ENCODE measurements around the gene FEZF1. TPM values are rescaled to one million over a fixed set of nuclear protein-coding genes. Genes with fewer than 3 reads are reported as not detected.
"Not testable (repeated sequence)": the region's sequence is repeated elsewhere in the genome, so short reads cannot be mapped to it uniquely, and the experiment has no call there.

Gene FEZF1
- polyA plus RNA-seq, 1 donor from 2014 or later: 1.1 TPM

DNA sequence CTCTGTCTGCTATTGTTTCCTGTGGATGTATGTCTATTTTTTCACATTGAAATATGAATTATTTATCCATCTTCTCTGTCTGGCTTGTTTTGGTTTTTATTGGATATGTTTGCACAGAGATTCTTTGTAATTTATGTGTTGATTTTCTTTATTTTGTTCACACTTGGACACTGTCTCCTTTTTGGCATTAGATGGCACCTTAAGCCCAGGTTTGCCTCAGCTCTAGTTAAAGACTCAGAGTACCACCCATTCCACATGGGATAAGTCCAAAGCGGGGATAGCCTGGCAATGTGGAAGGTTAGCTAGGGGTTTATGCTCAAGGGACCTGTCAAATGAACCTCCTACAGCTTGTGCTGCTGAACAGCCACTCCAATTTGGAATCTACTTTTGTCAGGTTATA is 14.1 kb downstream of the FEZF1 start:
- H3F3A ChIP-seq (ENCODE audit: insufficient read depth, low read length, poor library complexity, severe bottlenecking): no peaks in the 10 kb centered on the region
- no peak overlapping the region for H3K27ac ChIP-seq (ENCODE audit: low read length)
- H3K36me3 ChIP-seq (ENCODE audit: insufficient read depth, low read length): no peaks in the 10 kb centered on the region
- H3K79me2 ChIP-seq (replicated peaks; ENCODE audit: insufficient read depth, low read length): no peaks in the 10 kb centered on the region
- no peak overlapping the region for H3K9ac ChIP-seq (ENCODE audit: low read length)
- no peak overlapping the region for H2AFZ ChIP-seq (ENCODE audit: low read depth, low read length)
- H3K27me3 ChIP-seq (ENCODE audit: insufficient read depth, low read depth, low read length): no peaks in the 10 kb centered on the region
- no peak overlapping the region for H3K4me2 ChIP-seq (ENCODE audit: low read length)
- H3K9me3 ChIP-seq (ENCODE audit: low read length): no peaks in the 10 kb centered on the region
- H3K4me3 ChIP-seq (ENCODE audit: low read length): no peak overlapping the region
- no peaks in the 10 kb centered on the region for H4K20me1 ChIP-seq (ENCODE audit: insufficient read depth)
- no peaks in the 10 kb centered on the region for H3K9me2 ChIP-seq (ENCODE audit: insufficient read depth, low read length)
- no peak for TF ChIP-seq SMC3 (conservative IDR thresholded peaks at IDR 0.05; ENCODE audit: poor library complexity)
- TF ChIP-seq, protein P1, sequence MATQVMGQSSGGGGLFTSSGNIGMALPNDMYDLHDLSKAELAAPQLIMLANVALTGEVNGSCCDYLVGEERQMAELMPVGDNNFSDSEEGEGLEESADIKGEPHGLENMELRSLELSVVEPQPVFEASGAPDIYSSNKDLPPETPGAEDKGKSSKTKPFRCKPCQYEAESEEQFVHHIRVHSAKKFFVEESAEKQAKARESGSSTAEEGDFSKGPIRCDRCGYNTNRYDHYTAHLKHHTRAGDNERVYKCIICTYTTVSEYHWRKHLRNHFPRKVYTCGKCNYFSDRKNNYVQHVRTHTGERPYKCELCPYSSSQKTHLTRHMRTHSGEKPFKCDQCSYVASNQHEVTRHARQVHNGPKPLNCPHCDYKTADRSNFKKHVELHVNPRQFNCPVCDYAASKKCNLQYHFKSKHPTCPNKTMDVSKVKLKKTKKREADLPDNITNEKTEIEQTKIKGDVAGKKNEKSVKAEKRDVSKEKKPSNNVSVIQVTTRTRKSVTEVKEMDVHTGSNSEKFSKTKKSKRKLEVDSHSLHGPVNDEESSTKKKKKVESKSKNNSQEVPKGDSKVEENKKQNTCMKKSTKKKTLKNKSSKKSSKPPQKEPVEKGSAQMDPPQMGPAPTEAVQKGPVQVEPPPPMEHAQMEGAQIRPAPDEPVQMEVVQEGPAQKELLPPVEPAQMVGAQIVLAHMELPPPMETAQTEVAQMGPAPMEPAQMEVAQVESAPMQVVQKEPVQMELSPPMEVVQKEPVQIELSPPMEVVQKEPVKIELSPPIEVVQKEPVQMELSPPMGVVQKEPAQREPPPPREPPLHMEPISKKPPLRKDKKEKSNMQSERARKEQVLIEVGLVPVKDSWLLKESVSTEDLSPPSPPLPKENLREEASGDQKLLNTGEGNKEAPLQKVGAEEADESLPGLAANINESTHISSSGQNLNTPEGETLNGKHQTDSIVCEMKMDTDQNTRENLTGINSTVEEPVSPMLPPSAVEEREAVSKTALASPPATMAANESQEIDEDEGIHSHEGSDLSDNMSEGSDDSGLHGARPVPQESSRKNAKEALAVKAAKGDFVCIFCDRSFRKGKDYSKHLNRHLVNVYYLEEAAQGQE (IDR thresholded peaks at IDR 0.05; ENCODE audit: borderline replicate concordance): no peak
- no peak for TF ChIP-seq TAF1 (IDR thresholded peaks at IDR 0.05; ENCODE audit: low read depth)
- no peak for TF ChIP-seq MXI1 (conservative IDR thresholded peaks at IDR 0.05; ENCODE audit: poor library complexity, severe bottlenecking)

DNA sequence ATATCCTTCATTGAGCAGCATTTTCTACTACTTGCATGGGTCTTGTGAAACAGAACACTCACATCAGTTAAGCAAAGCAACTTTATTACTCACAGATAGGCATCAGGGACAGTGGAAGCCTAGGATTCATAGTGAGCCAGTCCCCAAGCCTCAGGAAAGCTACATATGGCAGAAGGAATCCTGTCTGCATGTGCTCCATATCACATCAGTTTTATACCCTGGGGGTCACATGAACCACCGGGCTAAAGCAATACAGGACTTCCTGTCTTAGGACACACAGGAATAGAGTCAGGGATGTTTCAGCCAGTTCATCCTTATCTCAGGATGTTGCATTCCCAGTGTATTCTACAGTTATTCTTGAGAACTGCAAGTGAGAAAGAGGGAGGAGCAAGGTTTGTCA is 15.1 kb downstream of the FEZF1 start:
- TF ChIP-seq SMC3 (conservative IDR thresholded peaks at IDR 0.05; ENCODE audit: poor library complexity): no peak
- no peak for TF ChIP-seq RAD21 (conservative IDR thresholded peaks at IDR 0.05)
- no peak for TF ChIP-seq EP300 (conservative IDR thresholded peaks at IDR 0.05; ENCODE audit: poor library complexity, severe bottlenecking)
- TF ChIP-seq POLR2AphosphoS5 (IDR thresholded peaks at IDR 0.05): no peak
- Histone ChIP-seq H3K27ac (ENCODE audit: low read length) (no peak overlapping the region), H4K20me1 (ENCODE audit: insufficient read depth) (no peaks in the 10 kb centered on the region), H3K27me3 (ENCODE audit: insufficient read depth, low read depth, low read length) (no peaks in the 10 kb centered on the region), H3K36me3 (ENCODE audit: insufficient read depth, low read length) (no peaks in the 10 kb centered on the region), H3K4me3 (ENCODE audit: low read length) (no peak overlapping the region), H3K4me2 (ENCODE audit: low read length) (no peak overlapping the region), H3K9ac (ENCODE audit: low read length) (no peak overlapping the region), H3K9me2 (ENCODE audit: insufficient read depth, low read length) (no peaks in the 10 kb centered on the region), H2AFZ (ENCODE audit: low read depth, low read length) (no peak overlapping the region), H3K79me2 (replicated peaks; ENCODE audit: insufficient read depth, low read length) (no peaks in the 10 kb centered on the region), H3F3A (ENCODE audit: insufficient read depth, low read length, poor library complexity, severe bottlenecking) (no peaks in the 10 kb centered on the region), H3K9me3 (ENCODE audit: low read length) (no peaks in the 10 kb centered on the region)

DNA sequence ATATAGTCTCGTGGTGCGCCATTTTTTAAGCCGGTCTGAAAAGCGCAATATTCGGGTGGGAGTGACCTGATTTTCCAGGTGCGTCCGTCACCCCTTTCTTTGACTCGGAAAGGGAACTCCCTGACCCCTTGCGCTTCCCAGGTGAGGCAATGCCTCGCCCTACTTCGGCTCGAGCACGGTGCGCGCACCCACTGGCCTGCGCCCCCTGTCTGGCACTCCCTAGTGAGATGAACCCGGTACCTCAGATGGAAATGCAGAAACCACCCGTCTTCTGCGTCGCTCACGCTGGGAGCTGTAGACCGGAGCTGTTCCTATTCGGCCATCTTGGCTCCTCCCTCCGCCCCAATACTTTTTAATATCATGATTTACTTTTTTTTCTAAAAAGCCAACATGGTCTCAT is 19.9 kb downstream of the FEZF1 start:
- not testable (repeated sequence) for H3K9ac ChIP-seq (ENCODE audit: low read length); H3K27ac ChIP-seq (ENCODE audit: low read length); H2AFZ ChIP-seq (ENCODE audit: low read depth, low read length); H3K9me3 ChIP-seq (ENCODE audit: low read length); H3K9me2 ChIP-seq (ENCODE audit: insufficient read depth, low read length); H3K4me3 ChIP-seq (ENCODE audit: low read length); H3K36me3 ChIP-seq (ENCODE audit: insufficient read depth, low read length); H3K27me3 ChIP-seq (ENCODE audit: insufficient read depth, low read depth, low read length); H3K4me2 ChIP-seq (ENCODE audit: low read length); H4K20me1 ChIP-seq (ENCODE audit: insufficient read depth); H3F3A ChIP-seq (ENCODE audit: insufficient read depth, low read length, poor library complexity, severe bottlenecking); H3K79me2 ChIP-seq (replicated peaks; ENCODE audit: insufficient read depth, low read length)

DNA sequence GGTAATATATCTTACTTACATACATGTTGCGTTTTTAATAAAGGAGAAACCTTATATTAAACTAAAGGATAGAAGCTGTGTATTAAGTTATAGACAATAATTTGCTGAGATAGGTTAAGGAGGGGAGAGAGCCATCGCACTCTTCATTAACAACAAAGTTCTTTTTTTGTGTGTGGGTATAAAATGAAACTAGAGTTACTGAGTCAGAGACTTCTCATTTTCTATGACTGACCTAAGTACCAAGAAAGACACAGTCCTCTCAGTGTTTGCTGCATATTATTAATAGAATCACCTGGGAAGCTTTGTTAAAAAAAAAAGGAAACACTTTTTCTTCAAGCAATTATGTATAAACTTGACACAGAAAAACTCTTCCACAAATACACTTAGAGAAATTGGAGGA is 31.4 kb downstream of the FEZF1 start:
- no peak overlapping the region for H3K27ac ChIP-seq (ENCODE audit: low read length)
- no peak for TF ChIP-seq SMC3 (conservative IDR thresholded peaks at IDR 0.05; ENCODE audit: poor library complexity)
- TF ChIP-seq, protein P1 (IDR thresholded peaks at IDR 0.05; ENCODE audit: borderline replicate concordance): no peak
- TF ChIP-seq TAF1 (IDR thresholded peaks at IDR 0.05; ENCODE audit: low read depth): no peak
- no peak for TF ChIP-seq POLR2AphosphoS5 (IDR thresholded peaks at IDR 0.05)
- TF ChIP-seq EP300 (conservative IDR thresholded peaks at IDR 0.05; ENCODE audit: poor library complexity, severe bottlenecking): no peak
- no peak for TF ChIP-seq MXI1 (conservative IDR thresholded peaks at IDR 0.05; ENCODE audit: poor library complexity, severe bottlenecking)
- no peak for TF ChIP-seq EZH2 (IDR thresholded peaks at IDR 0.05; ENCODE audit: borderline replicate concordance, insufficient read depth, low read length, poor library complexity, severe bottlenecking)
- no peak for TF ChIP-seq RAD21 (conservative IDR thresholded peaks at IDR 0.05)
- TF ChIP-seq, protein P2, sequence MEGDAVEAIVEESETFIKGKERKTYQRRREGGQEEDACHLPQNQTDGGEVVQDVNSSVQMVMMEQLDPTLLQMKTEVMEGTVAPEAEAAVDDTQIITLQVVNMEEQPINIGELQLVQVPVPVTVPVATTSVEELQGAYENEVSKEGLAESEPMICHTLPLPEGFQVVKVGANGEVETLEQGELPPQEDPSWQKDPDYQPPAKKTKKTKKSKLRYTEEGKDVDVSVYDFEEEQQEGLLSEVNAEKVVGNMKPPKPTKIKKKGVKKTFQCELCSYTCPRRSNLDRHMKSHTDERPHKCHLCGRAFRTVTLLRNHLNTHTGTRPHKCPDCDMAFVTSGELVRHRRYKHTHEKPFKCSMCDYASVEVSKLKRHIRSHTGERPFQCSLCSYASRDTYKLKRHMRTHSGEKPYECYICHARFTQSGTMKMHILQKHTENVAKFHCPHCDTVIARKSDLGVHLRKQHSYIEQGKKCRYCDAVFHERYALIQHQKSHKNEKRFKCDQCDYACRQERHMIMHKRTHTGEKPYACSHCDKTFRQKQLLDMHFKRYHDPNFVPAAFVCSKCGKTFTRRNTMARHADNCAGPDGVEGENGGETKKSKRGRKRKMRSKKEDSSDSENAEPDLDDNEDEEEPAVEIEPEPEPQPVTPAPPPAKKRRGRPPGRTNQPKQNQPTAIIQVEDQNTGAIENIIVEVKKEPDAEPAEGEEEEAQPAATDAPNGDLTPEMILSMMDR (IDR thresholded peaks at IDR 0.05; ENCODE audit: poor library complexity, severe bottlenecking): no peak
- no peaks in the 10 kb centered on the region for H3K9me2 ChIP-seq (ENCODE audit: insufficient read depth, low read length)
- no peak overlapping the region for H3K4me2 ChIP-seq (ENCODE audit: low read length)
- H4K20me1 ChIP-seq (ENCODE audit: insufficient read depth): no peaks in the 10 kb centered on the region
- H3K4me3 ChIP-seq (ENCODE audit: low read length): no peak overlapping the region
- H3K27me3 ChIP-seq (ENCODE audit: insufficient read depth, low read depth, low read length): no peaks in the 10 kb centered on the region
- no peaks in the 10 kb centered on the region for H3K36me3 ChIP-seq (ENCODE audit: insufficient read depth, low read length)
- no peaks in the 10 kb centered on the region for H3F3A ChIP-seq (ENCODE audit: insufficient read depth, low read length, poor library complexity, severe bottlenecking)
- no peak overlapping the region for H3K9ac ChIP-seq (ENCODE audit: low read length)
- H2AFZ ChIP-seq (ENCODE audit: low read depth, low read length): no peak overlapping the region
- no peaks in the 10 kb centered on the region for H3K79me2 ChIP-seq (replicated peaks; ENCODE audit: insufficient read depth, low read length)
- H3K9me3 ChIP-seq (ENCODE audit: low read length): no peaks in the 10 kb centered on the region
